WTC11 (cell line): ENCODE measurements around the gene G3BP2. TPM values are rescaled to one million over a fixed set of nuclear protein-coding genes. Genes with fewer than 3 reads are reported as not detected.

ENCODE experiments used
- ATAC-seq: fragments of 200-7000 bp; cut with Tn5 transposase; 2 replicates; pipeline ENCODE4 v1.10.0; 2021; ENCODE audit warnings: mild to moderate bottlenecking, moderate library complexity
- CTCF ChIA-PET: fragments of 300-600 bp; sonication (Branson Sonifier 250); formaldehyde crosslinking; loops from one replicate; lab custom pipeline; 2021; ENCODE audit warnings: antibody characterized with exemption; lab: Charles Lee
- POLR2A ChIA-PET: fragments of 350-600 bp; sonication (Branson Sonifier 250); formaldehyde crosslinking; loops from one replicate; lab custom pipeline; 2021; ENCODE audit warnings: antibody characterized with exemption; lab: Charles Lee
- DNase-seq: peaks from one replicate; pipeline ENCODE4 v3.0.0; 2021; ENCODE audit warnings: low spot score
- H3K27ac Mint-ChIP-seq: 2 replicates; pipeline ENCODE4 v1.8.0; 2021; ENCODE audit warnings: mixed read lengths
- H3K27me3 Mint-ChIP-seq: 2 replicates; pipeline ENCODE4 v1.8.0; 2021; ENCODE audit warnings: low read depth, mild to moderate bottlenecking, moderate library complexity, mixed read lengths
- H3K36me3 Mint-ChIP-seq: 2 replicates; pipeline ENCODE4 v1.8.0; 2021; ENCODE audit warnings: mixed read lengths
- H3K4me1 Mint-ChIP-seq: 2 replicates; pipeline ENCODE4 v1.8.0; 2022; ENCODE audit warnings: mixed read lengths
- H3K4me3 Mint-ChIP-seq: 2 replicates; pipeline ENCODE4 v1.8.0; 2021; ENCODE audit warnings: mild to moderate bottlenecking, moderate library complexity, mixed read lengths
- H3K9me3 Mint-ChIP-seq: 2 replicates; pipeline ENCODE4 v1.8.0; 2021; ENCODE audit warnings: mixed read lengths
- AR ChIP-seq: fragments of 250-450 bp; sonication (Bioruptor Pico); IDR thresholded peaks from 2 replicates; pipeline ENCODE4 v1.9.0; 2021; ENCODE audit warnings: mild to moderate bottlenecking
- ATF1 ChIP-seq: sonication (generic); formaldehyde crosslinking; IDR thresholded peaks from 2 replicates; pipeline ENCODE4 v1.8.1; 2023; ENCODE audit warnings: mild to moderate bottlenecking, moderate library complexity, missing genetic modification reagents
- FOXP1 ChIP-seq: sonication (generic); formaldehyde crosslinking; IDR thresholded peaks from 2 replicates; pipeline ENCODE4 v1.8.0; 2022; ENCODE audit warnings: missing genetic modification reagents, mild to moderate bottlenecking, moderate library complexity, borderline replicate concordance
- GABPB1 ChIP-seq: sonication (generic); formaldehyde crosslinking; IDR thresholded peaks from 2 replicates; pipeline ENCODE4 v1.8.1; 2023; ENCODE audit warnings: mild to moderate bottlenecking, missing genetic modification reagents
- GRHL2 ChIP-seq: fragments of 250-450 bp; sonication (Bioruptor Pico); IDR thresholded peaks from 2 replicates; pipeline ENCODE4 v1.8.0; 2022; ENCODE audit warnings: mild to moderate bottlenecking, moderate library complexity; ENCODE audit not compliant: insufficient replicate concordance, severe bottlenecking
- MAX ChIP-seq: sonication (generic); formaldehyde crosslinking; IDR thresholded peaks from 2 replicates; pipeline ENCODE4 v1.8.0; 2022; ENCODE audit warnings: mild to moderate bottlenecking, missing genetic modification reagents
- NR3C1 ChIP-seq: sonication (generic); formaldehyde crosslinking; conservative IDR thresholded peaks from 2 replicates; pipeline ENCODE4 v1.8.1; 2023; ENCODE audit warnings: low read depth, mild to moderate bottlenecking, missing genetic modification reagents
- OVOL2 ChIP-seq: fragments of 250-450 bp; sonication (Bioruptor Pico); IDR thresholded peaks from 2 replicates; pipeline ENCODE4 v1.9.0; 2021; ENCODE audit warnings: mild to moderate bottlenecking, borderline replicate concordance
- PRDM15 ChIP-seq: sonication (generic); formaldehyde crosslinking; IDR thresholded peaks from 2 replicates; pipeline ENCODE4 v1.8.0; 2022; ENCODE audit warnings: missing genetic modification reagents
- TEAD1 ChIP-seq: sonication (generic); formaldehyde crosslinking; IDR thresholded peaks from 2 replicates; pipeline ENCODE4 v1.8.0; 2022; ENCODE audit warnings: mild to moderate bottlenecking, missing genetic modification reagents
- USF2 ChIP-seq: sonication (generic); formaldehyde crosslinking; IDR thresholded peaks from 2 replicates; pipeline ENCODE4 v1.8.1; 2023; ENCODE audit warnings: mild to moderate bottlenecking, missing genetic modification reagents, moderate library complexity
- ZNF396 ChIP-seq: fragments of 250-450 bp; sonication (Bioruptor Pico); IDR thresholded peaks from 2 replicates; pipeline ENCODE4 v1.8.0; 2021; ENCODE audit warnings: mild to moderate bottlenecking, moderate library complexity, borderline replicate concordance
- total RNA-seq: library from RNA; stranded (reverse); gene quantifications from 3 replicates; pipeline ENCODE4 v1.2.3, GENCODE V29; 2021
- TF ChIP-seq, protein P1 (sequence below): sonication (generic); formaldehyde crosslinking; IDR thresholded peaks from 2 replicates; pipeline ENCODE4 v1.8.0; 2023; ENCODE audit warnings: mild to moderate bottlenecking, missing genetic modification reagents
- TF ChIP-seq, protein P2 (sequence below): fragments of 250-450 bp; sonication (Bioruptor Pico); IDR thresholded peaks from 2 replicates; pipeline ENCODE4 v1.9.0; 2021; ENCODE audit warnings: mild to moderate bottlenecking
- TF ChIP-seq, protein P3 (sequence below): sonication (generic); formaldehyde crosslinking; IDR thresholded peaks from 2 replicates; pipeline ENCODE4 v1.8.0; 2022; ENCODE audit warnings: mild to moderate bottlenecking, missing genetic modification reagents
- TF ChIP-seq, protein P4 (sequence below): fragments of 250-450 bp; sonication (Bioruptor Pico); IDR thresholded peaks from 2 replicates; pipeline ENCODE4 v2.1.2; 2022; ENCODE audit warnings: mild to moderate bottlenecking, moderate library complexity

The G3BP2 gene
- total RNA-seq, 1 experiment from 2014 or later: 284 TPM

DNA sequence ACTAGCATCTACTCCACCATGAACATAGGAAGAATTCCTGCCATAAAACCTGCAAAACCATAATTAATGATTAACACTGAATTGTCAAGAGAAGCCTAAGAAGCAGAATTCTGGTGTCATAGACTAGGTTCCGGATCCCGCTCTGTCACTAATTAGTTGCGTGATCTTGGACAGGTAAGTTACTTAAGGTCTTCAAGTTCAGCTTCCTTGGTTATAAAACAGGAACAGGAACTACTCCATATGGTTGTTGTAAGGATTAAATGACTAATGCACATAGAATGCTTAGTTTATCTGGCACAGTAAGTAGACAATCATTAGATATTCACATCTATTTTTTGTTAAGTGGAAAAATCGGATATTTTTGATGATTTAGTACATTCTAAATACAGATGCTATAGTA, 14.3 kb downstream of the G3BP2 start:
- ATAC-seq (no peak), DNase-seq (no peak)
- Mint-ChIP-seq H3K9me3 (no peaks in the 10 kb centered on the region), H3K27ac (peak overlapping the region; percentile 89), H3K4me3 (no peak overlapping the region), H3K4me1 (peaks cover 16% of the 10 kb centered on the region), H3K36me3 (peaks cover 73% of the 10 kb centered on the region), H3K27me3 (no peaks in the 10 kb centered on the region)
- ChIA-PET POLR2A (interaction anchor here (0.5 kb wide), 1 partner anchor 11 kb away, joined by 4 read pairs; no protein-coding TSS in a partner anchor), CTCF (interaction anchor here (1.3 kb wide), 1 partner anchor 189 kb away, joined by 3 read pairs; no protein-coding TSS in a partner anchor)
- TF ChIP-seq AR (CRISPR knock-in tag) (no peak), PRDM15 (no peak), USF2 (CRISPR knock-in tag) (no peak), OVOL2 (no peak), FOXP1 (no peak), NR3C1 (CRISPR knock-in tag) (no peak), TEAD1 (no peak), ZNF396 (CRISPR knock-in tag) (no peak), GABPB1 (CRISPR knock-in tag) (no peak), ATF1 (no peak), GRHL2 (CRISPR knock-in tag) (no peak), MAX (CRISPR knock-in tag) (no peak)
- TF ChIP-seq, protein P1, sequence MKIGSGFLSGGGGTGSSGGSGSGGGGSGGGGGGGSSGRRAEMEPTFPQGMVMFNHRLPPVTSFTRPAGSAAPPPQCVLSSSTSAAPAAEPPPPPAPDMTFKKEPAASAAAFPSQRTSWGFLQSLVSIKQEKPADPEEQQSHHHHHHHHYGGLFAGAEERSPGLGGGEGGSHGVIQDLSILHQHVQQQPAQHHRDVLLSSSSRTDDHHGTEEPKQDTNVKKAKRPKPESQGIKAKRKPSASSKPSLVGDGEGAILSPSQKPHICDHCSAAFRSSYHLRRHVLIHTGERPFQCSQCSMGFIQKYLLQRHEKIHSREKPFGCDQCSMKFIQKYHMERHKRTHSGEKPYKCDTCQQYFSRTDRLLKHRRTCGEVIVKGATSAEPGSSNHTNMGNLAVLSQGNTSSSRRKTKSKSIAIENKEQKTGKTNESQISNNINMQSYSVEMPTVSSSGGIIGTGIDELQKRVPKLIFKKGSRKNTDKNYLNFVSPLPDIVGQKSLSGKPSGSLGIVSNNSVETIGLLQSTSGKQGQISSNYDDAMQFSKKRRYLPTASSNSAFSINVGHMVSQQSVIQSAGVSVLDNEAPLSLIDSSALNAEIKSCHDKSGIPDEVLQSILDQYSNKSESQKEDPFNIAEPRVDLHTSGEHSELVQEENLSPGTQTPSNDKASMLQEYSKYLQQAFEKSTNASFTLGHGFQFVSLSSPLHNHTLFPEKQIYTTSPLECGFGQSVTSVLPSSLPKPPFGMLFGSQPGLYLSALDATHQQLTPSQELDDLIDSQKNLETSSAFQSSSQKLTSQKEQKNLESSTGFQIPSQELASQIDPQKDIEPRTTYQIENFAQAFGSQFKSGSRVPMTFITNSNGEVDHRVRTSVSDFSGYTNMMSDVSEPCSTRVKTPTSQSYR (CRISPR knock-in tag): no peak
- TF ChIP-seq, protein P2, sequence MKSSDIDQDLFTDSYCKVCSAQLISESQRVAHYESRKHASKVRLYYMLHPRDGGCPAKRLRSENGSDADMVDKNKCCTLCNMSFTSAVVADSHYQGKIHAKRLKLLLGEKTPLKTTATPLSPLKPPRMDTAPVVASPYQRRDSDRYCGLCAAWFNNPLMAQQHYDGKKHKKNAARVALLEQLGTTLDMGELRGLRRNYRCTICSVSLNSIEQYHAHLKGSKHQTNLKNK: no peak
- TF ChIP-seq, protein P3, sequence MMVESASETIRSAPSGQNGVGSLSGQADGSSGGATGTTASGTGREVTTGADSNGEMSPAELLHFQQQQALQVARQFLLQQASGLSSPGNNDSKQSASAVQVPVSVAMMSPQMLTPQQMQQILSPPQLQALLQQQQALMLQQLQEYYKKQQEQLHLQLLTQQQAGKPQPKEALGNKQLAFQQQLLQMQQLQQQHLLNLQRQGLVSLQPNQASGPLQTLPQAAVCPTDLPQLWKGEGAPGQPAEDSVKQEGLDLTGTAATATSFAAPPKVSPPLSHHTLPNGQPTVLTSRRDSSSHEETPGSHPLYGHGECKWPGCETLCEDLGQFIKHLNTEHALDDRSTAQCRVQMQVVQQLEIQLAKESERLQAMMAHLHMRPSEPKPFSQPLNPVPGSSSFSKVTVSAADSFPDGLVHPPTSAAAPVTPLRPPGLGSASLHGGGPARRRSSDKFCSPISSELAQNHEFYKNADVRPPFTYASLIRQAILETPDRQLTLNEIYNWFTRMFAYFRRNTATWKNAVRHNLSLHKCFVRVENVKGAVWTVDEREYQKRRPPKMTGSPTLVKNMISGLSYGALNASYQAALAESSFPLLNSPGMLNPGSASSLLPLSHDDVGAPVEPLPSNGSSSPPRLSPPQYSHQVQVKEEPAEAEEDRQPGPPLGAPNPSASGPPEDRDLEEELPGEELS (CRISPR knock-in tag): no peak
- TF ChIP-seq, protein P4, sequence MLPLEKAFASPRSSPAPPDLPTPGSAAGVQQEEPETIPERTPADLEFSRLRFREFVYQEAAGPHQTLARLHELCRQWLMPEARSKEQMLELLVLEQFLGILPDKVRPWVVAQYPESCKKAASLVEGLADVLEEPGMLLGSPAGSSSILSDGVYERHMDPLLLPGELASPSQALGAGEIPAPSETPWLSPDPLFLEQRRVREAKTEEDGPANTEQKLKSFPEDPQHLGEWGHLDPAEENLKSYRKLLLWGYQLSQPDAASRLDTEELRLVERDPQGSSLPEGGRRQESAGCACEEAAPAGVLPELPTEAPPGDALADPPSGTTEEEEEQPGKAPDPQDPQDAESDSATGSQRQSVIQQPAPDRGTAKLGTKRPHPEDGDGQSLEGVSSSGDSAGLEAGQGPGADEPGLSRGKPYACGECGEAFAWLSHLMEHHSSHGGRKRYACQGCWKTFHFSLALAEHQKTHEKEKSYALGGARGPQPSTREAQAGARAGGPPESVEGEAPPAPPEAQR (CRISPR knock-in tag): no peak
